HepG2 (cell line): ENCODE results near the gene MX2. TPM values are rescaled to one million over a fixed set of nuclear protein-coding genes. Genes with fewer than 3 reads are reported as not detected.
A peak's percentile ranks its signal among the peaks of the same experiment; 100 is the strongest.

ENCODE experiments used
- KLF13 ChIP-seq: sonication (generic); formaldehyde crosslinking; IDR thresholded peaks from 2 replicates; pipeline ENCODE4 v1.4.0; 2020; ENCODE audit warnings: mild to moderate bottlenecking, missing genetic modification reagents
- ZNF407 ChIP-seq: sonication (generic); formaldehyde crosslinking; IDR thresholded peaks from one replicate; pipeline ENCODE4 v1.5.1; 2020; ENCODE audit warnings: mild to moderate bottlenecking, missing genetic modification reagents; ENCODE audit errors: not compliant biosample characterization
- ZNF660 ChIP-seq: sonication (generic); formaldehyde crosslinking; IDR thresholded peaks from 2 replicates; pipeline ENCODE4 v1.5.1; 2020; ENCODE audit warnings: mild to moderate bottlenecking, low read depth, missing genetic modification reagents, borderline replicate concordance
- ZSCAN25 ChIP-seq: sonication (generic); formaldehyde crosslinking; IDR thresholded peaks from 2 replicates; pipeline ENCODE4 v1.8.0; 2022; ENCODE audit warnings: mild to moderate bottlenecking, missing genetic modification reagents
- ZSCAN29 ChIP-seq: sonication (generic); formaldehyde crosslinking; conservative IDR thresholded peaks from 2 replicates; pipeline ENCODE4 v1.4.0; 2020; ENCODE audit warnings: mild to moderate bottlenecking, missing genetic modification reagents
- polyA plus RNA-seq, 8 experiments: library from polyadenylated mRNA; depleted of rRNA in 3 of 8; stranded (reverse) in 7 of 8; unstranded in 1 of 8; fragments of >200 nt; fragmentation: Illumina TruSeq in 4 of 8; extraction: Trizol in 4 of 8; gene quantifications; 2 replicates each; pipeline versions ENCODE4 v1.2.1 to v1.2.3, GENCODE V29; 2011 to 2016; ENCODE audit warnings: low read depth in 4 of 8, missing spikeins in 1 of 8, mixed read lengths in 1 of 8; ENCODE audit not compliant: insufficient read depth in 1 of 8
- total RNA-seq, 5 experiments: library from RNA; depleted of rRNA; stranded (reverse); fragments of >200 nt; fragmentation: Illumina TruSeq; extraction: Trizol; gene quantifications; 2 replicates each; pipeline ENCODE4 v1.2.3, GENCODE V29; 2016; ENCODE audit warnings: low read depth in 1 of 5
- TF ChIP-seq, protein P1 (sequence below): IDR thresholded peaks from 2 replicates; pipeline ENCODE4 v1.6.1; 2016; ENCODE audit warnings: missing compliant biosample characterization, missing genetic modification reagents, borderline replicate concordance
- TF ChIP-seq, protein P2 (sequence below): sonication (generic); formaldehyde crosslinking; IDR thresholded peaks from 2 replicates; pipeline ENCODE4 v1.9.0; 2022; ENCODE audit warnings: missing genetic modification reagents, mild to moderate bottlenecking, borderline replicate concordance
- TF ChIP-seq, protein P3 (sequence below): sonication (generic); formaldehyde crosslinking; IDR thresholded peaks from 2 replicates; pipeline ENCODE4 v1.4.0; 2020; ENCODE audit warnings: missing genetic modification reagents, borderline replicate concordance
- TF ChIP-seq, protein P4 (sequence below): sonication (generic); formaldehyde crosslinking; IDR thresholded peaks from 2 replicates; pipeline ENCODE4 v1.5.0; 2020; ENCODE audit warnings: mild to moderate bottlenecking, missing genetic modification reagents, moderate library complexity
- TF ChIP-seq, protein P5 (sequence below): sonication (generic); formaldehyde crosslinking; IDR thresholded peaks from 2 replicates; pipeline ENCODE4 v1.4.0; 2020; ENCODE audit warnings: low read depth, mild to moderate bottlenecking, missing genetic modification reagents

Gene MX2
- total and polyA plus RNA-seq, 2 of the 13 experiments (the other 11 are each of a cell fraction or from before 2014, with no cell fraction given), result 24.0 to 35.7 TPM

GRCh38 chr21:41360072-41360821, 1.6 kb upstream of the MX2 start (continued):
- TF ChIP-seq, protein P1, sequence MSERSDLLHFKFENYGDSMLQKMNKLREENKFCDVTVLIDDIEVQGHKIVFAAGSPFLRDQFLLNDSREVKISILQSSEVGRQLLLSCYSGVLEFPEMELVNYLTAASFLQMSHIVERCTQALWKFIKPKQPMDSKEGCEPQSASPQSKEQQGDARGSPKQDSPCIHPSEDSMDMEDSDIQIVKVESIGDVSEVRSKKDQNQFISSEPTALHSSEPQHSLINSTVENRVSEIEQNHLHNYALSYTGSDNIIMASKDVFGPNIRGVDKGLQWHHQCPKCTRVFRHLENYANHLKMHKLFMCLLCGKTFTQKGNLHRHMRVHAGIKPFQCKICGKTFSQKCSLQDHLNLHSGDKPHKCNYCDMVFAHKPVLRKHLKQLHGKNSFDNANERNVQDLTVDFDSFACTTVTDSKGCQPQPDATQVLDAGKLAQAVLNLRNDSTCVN (CRISPR knock-in tag), result no peak
- TF ChIP-seq, protein P2, sequence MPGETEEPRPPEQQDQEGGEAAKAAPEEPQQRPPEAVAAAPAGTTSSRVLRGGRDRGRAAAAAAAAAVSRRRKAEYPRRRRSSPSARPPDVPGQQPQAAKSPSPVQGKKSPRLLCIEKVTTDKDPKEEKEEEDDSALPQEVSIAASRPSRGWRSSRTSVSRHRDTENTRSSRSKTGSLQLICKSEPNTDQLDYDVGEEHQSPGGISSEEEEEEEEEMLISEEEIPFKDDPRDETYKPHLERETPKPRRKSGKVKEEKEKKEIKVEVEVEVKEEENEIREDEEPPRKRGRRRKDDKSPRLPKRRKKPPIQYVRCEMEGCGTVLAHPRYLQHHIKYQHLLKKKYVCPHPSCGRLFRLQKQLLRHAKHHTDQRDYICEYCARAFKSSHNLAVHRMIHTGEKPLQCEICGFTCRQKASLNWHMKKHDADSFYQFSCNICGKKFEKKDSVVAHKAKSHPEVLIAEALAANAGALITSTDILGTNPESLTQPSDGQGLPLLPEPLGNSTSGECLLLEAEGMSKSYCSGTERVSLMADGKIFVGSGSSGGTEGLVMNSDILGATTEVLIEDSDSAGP (CRISPR knock-in tag), result peak; percentile 39; the same call in 1 of the 2 replicates
- TF ChIP-seq ZSCAN29, result no peak
- TF ChIP-seq, protein P3, sequence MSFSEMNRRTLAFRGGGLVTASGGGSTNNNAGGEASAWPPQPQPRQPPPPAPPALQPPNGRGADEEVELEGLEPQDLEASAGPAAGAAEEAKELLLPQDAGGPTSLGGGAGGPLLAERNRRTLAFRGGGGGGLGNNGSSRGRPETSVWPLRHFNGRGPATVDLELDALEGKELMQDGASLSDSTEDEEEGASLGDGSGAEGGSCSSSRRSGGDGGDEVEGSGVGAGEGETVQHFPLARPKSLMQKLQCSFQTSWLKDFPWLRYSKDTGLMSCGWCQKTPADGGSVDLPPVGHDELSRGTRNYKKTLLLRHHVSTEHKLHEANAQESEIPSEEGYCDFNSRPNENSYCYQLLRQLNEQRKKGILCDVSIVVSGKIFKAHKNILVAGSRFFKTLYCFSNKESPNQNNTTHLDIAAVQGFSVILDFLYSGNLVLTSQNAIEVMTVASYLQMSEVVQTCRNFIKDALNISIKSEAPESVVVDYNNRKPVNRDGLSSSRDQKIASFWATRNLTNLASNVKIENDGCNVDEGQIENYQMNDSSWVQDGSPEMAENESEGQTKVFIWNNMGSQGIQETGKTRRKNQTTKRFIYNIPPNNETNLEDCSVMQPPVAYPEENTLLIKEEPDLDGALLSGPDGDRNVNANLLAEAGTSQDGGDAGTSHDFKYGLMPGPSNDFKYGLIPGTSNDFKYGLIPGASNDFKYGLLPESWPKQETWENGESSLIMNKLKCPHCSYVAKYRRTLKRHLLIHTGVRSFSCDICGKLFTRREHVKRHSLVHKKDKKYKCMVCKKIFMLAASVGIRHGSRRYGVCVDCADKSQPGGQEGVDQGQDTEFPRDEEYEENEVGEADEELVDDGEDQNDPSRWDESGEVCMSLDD (CRISPR knock-in tag), result no peak
- TF ChIP-seq ZNF407, result no peak
- TF ChIP-seq ZSCAN25, result no peak
- no peak for TF ChIP-seq KLF13 (CRISPR knock-in tag)
- TF ChIP-seq, protein P4, sequence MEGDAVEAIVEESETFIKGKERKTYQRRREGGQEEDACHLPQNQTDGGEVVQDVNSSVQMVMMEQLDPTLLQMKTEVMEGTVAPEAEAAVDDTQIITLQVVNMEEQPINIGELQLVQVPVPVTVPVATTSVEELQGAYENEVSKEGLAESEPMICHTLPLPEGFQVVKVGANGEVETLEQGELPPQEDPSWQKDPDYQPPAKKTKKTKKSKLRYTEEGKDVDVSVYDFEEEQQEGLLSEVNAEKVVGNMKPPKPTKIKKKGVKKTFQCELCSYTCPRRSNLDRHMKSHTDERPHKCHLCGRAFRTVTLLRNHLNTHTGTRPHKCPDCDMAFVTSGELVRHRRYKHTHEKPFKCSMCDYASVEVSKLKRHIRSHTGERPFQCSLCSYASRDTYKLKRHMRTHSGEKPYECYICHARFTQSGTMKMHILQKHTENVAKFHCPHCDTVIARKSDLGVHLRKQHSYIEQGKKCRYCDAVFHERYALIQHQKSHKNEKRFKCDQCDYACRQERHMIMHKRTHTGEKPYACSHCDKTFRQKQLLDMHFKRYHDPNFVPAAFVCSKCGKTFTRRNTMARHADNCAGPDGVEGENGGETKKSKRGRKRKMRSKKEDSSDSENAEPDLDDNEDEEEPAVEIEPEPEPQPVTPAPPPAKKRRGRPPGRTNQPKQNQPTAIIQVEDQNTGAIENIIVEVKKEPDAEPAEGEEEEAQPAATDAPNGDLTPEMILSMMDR (CRISPR knock-in tag), result peak; percentile 90
- TF ChIP-seq, protein P5, sequence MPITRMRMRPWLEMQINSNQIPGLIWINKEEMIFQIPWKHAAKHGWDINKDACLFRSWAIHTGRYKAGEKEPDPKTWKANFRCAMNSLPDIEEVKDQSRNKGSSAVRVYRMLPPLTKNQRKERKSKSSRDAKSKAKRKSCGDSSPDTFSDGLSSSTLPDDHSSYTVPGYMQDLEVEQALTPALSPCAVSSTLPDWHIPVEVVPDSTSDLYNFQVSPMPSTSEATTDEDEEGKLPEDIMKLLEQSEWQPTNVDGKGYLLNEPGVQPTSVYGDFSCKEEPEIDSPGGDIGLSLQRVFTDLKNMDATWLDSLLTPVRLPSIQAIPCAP, result no peak
- TF ChIP-seq ZNF660 (CRISPR knock-in tag), result no peak
